SK-N-SH treated with all-trans-retinoic acid at 6 μM for 48 hours (cell line): ENCODE results near the gene DNAJB8.

Source experiments
- ARNTL ChIP-seq: fragments of 450-650 bp; formaldehyde crosslinking; IDR thresholded peaks from 2 replicates; pipeline ENCODE4 v1.5.0; 2020; ENCODE audit warnings: low read depth, mild to moderate bottlenecking, moderate library complexity, borderline replicate concordance
- CREB5 ChIP-seq: fragments of 250-450 bp; sonication (Bioruptor Pico); IDR thresholded peaks from 2 replicates; pipeline ENCODE4 v1.5.1; 2020; ENCODE audit warnings: low read depth, mild to moderate bottlenecking, moderate library complexity
- POU6F1 ChIP-seq: fragments of 250-450 bp; sonication (Bioruptor Pico); IDR thresholded peaks from 2 replicates; pipeline ENCODE4 v1.8.0; 2021; ENCODE audit warnings: low read depth, mild to moderate bottlenecking, moderate library complexity, borderline replicate concordance
- PPARA ChIP-seq: fragments of 250-450 bp; sonication (Bioruptor Pico); IDR thresholded peaks from 2 replicates; pipeline ENCODE4 v1.5.0; 2020; ENCODE audit warnings: mild to moderate bottlenecking, borderline replicate concordance
- ZFP30 ChIP-seq: fragments of 450-650 bp; formaldehyde crosslinking; IDR thresholded peaks from 2 replicates; pipeline ENCODE4 v1.5.0; 2022; ENCODE audit warnings: mild to moderate bottlenecking, moderate library complexity
- ZNF565 ChIP-seq: fragments of 450-650 bp; formaldehyde crosslinking; conservative IDR thresholded peaks from 2 replicates; pipeline ENCODE4 v1.5.0; 2020; ENCODE audit warnings: low read depth, mild to moderate bottlenecking, moderate library complexity

DNA sequence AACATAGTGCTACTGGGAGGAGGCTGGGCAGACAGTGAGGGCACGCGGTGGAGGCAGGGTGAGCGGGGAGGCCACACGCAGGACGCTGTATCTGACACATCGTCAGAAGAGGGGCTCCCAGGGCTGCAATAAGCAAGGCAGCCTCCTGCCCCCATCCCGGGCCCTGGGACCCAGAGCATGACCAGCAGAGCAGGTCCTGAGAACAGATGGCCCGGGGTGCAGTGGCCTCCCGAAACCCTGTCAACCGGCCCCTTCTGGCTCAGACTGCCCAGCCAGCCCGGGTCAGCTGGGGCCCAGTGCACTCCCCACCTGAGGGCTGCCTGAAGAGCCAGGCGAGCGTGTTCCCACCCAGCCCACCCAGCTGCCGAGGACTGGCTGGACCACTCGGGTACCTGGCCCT is 37.4 kb downstream of the DNAJB8 start:
- TF ChIP-seq CREB5 (CRISPR knock-in tag) (no peak), ZFP30 (CRISPR knock-in tag) (no peak), ARNTL (CRISPR knock-in tag) (no peak), ZNF565 (no peak), POU6F1 (CRISPR knock-in tag) (no peak), PPARA (CRISPR knock-in tag) (no peak)
